RWPE2 (cell line): ENCODE measurements around the gene SDCCAG8.

Experiments used
- ATAC-seq: fragments of 200-7000 bp; cut with Tn5 transposase; 3 replicates; pipeline ENCODE4 v1.9.1; 2021; ENCODE audit warnings: low read depth
- DNase-seq: peaks from one replicate; pipeline ENCODE4 v3.0.0-alpha.2; 2020; ENCODE audit warnings: low spot score
- H3K27ac ChIP-seq: fragments of 450-650 bp; 2 replicates; pipeline ENCODE4 v1.5.1; 2017; ENCODE audit warnings: mild to moderate bottlenecking; ENCODE audit not compliant: poor library complexity, severe bottlenecking
- H3K27me3 ChIP-seq: fragments of 250-450 bp; sonication (Bioruptor Pico); 2 replicates; pipeline ENCODE4 v1.5.1; 2021; ENCODE audit warnings: mild to moderate bottlenecking, moderate library complexity; ENCODE audit not compliant: insufficient read depth, poor library complexity, severe bottlenecking
- H3K36me3 ChIP-seq: fragments of 250-450 bp; sonication (Bioruptor Pico); 2 replicates; pipeline ENCODE4 v1.5.1; 2020; ENCODE audit warnings: low read depth, mild to moderate bottlenecking, moderate library complexity
- H3K4me1 ChIP-seq: fragments of 250-450 bp; sonication (Bioruptor Pico); 2 replicates; pipeline ENCODE4 v1.5.1; 2021; ENCODE audit warnings: mild to moderate bottlenecking, moderate library complexity; ENCODE audit not compliant: insufficient read depth, poor library complexity, severe bottlenecking
- H3K4me3 ChIP-seq: fragments of 250-450 bp; sonication (Bioruptor Pico); 2 replicates; pipeline ENCODE4 v1.5.1; 2021; ENCODE audit warnings: mild to moderate bottlenecking, moderate library complexity; ENCODE audit not compliant: severe bottlenecking
- H3K9me3 ChIP-seq: fragments of 250-450 bp; sonication (Bioruptor Pico); 2 replicates; pipeline ENCODE4 v1.5.1; 2021; ENCODE audit warnings: mild to moderate bottlenecking, moderate library complexity; ENCODE audit not compliant: severe bottlenecking
- CTCF ChIP-seq: fragments of 450-650 bp; IDR thresholded peaks from one replicate; pipeline ENCODE4 v1.5.1; 2017; ENCODE audit warnings: mild to moderate bottlenecking, moderate library complexity; ENCODE audit not compliant: poor library complexity, severe bottlenecking

The SDCCAG8 gene

DNA sequence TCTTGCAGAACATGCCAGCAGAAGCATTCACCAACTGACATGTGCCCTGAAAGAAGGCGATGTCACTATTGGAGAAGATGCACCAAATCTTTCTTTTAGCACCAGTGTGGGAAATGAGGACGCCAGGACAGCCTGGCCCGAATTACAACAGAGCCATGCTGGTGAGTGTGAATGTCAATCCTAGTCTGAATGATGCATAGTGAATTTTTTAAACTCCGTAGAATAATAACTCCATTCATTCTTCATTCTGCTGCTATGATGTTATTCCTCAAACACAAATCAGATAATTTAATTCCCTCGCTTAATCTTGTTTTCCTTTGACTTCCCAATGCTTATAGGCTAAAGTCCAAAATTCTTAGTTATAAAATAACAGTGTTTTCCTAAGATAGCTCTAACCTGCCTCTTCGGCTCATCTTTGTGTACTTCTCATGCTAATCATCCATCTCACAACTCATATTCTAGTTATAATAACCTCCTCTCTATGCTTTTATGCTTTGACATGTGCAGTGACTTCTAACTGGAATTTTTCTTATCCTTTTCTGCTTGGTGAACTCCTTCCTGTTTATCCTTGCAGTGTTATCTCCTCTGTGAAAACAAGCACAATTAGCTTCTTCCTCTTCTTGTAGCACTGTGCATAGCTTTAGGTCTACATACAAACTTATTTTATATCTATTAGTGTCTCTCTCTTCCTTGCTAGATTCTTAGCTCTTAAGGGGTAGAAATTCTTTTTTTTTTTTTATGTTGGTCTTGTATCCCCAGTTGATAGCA lies 14.4 kb downstream of the SDCCAG8 start:
- Histone ChIP-seq H3K27me3 (no peaks in the 10 kb centered on the region), H3K27ac (peak overlapping the region; percentile 97), H3K4me1 (peaks cover 31% of the 10 kb centered on the region), H3K36me3 (peaks cover 52% of the 10 kb centered on the region), H3K9me3 (no peaks in the 10 kb centered on the region), H3K4me3 (no peak overlapping the region)
- no peak for TF ChIP-seq CTCF
- ATAC-seq (no peak), DNase-seq (no peak)

GRCh38 chr1:243271996-243272395 lies 16.2 kb downstream of the SDCCAG8 start:
- no peaks in the 10 kb centered on the region for H3K27me3 ChIP-seq
- H3K9me3 ChIP-seq = no peaks in the 10 kb centered on the region
- ATAC-seq (no peak), DNase-seq (no peak)
- no peak for TF ChIP-seq CTCF
- H3K4me3 ChIP-seq = no peak overlapping the region
- H3K27ac ChIP-seq = no peak overlapping the region
- peaks cover 62% of the 10 kb centered on the region for H3K36me3 ChIP-seq
- peaks cover 23% of the 10 kb centered on the region for H3K4me1 ChIP-seq

- DNase-seq (no peak), ATAC-seq (no peak)
- Histone ChIP-seq H3K27me3 (no peaks in the 10 kb centered on the region), H3K27ac (no peak overlapping the region), H3K36me3 (peaks cover 66% of the 10 kb centered on the region), H3K4me1 (peaks cover 19% of the 10 kb centered on the region), H3K9me3 (no peaks in the 10 kb centered on the region), H3K4me3 (no peak overlapping the region)
- TF ChIP-seq CTCF = no peak
Observed at GRCh38 chr1:243272401-243272800, 16.6 kb downstream of the SDCCAG8 start.

- no peak for ATAC-seq
Observed at GRCh38 chr1:243273506-243273905, 17.7 kb downstream of the SDCCAG8 start.

More at GRCh38 chr1:243273506-243273905, 17.7 kb downstream of the SDCCAG8 start:
- Histone ChIP-seq H3K27me3 (no peaks in the 10 kb centered on the region), H3K4me3 (no peak overlapping the region), H3K9me3 (no peaks in the 10 kb centered on the region), H3K36me3 (peaks cover 77% of the 10 kb centered on the region), H3K4me1 (peaks cover 10% of the 10 kb centered on the region), H3K27ac (no peak overlapping the region)
- TF ChIP-seq CTCF = no peak
- no peak for DNase-seq
